H1 (cell line): Measurements from ENCODE around the gene EIF1AY. TPM values are rescaled to one million over a fixed set of nuclear protein-coding genes. Genes with fewer than 3 reads are reported as not detected.

Experiments used
- CTCF ChIA-PET: fragments of 300-600 bp; sonication (Branson Sonifier 250); formaldehyde crosslinking; loops from one replicate; lab custom pipeline; 2021; ENCODE audit not compliant: partially characterized antibody; lab: Charles Lee
- POLR2A ChIA-PET: fragments of 300-600 bp; sonication (Branson Sonifier 250); formaldehyde crosslinking; loops from one replicate; lab custom pipeline; 2021; ENCODE audit warnings: inconsistent platforms; ENCODE audit not compliant: partially characterized antibody; lab: Charles Lee
- DNase-seq, 2 experiments: peaks; one replicate each; pipeline versions ENCODE4 v3.0.0 to v3.0.0-alpha.2; 2010 to 2022; ENCODE audit warnings: low spot score in 2 of 2, low read depth in 1 of 2, mixed read lengths in 1 of 2
- FAIRE-seq: peaks from 2 replicates; lab custom pipeline; 2011; peaks lifted over from hg19 to GRCh38; lab: Jason Lieb, UNC
- H2AFZ ChIP-seq: 2 replicates; pipeline ENCODE4 v1.8.1; 2012; ENCODE audit warnings: low read length, inconsistent platforms
- H2AK5ac ChIP-seq: 2 replicates; pipeline ENCODE4 v1.6.1; 2013; ENCODE audit warnings: low read depth, low read length
- H2BK120ac ChIP-seq: replicated peaks from 2 replicates; pipeline ENCODE3; 2013; ENCODE audit warnings: low read depth, low read length, inconsistent platforms
- H2BK12ac ChIP-seq: 2 replicates; pipeline ENCODE4 v1.6.1; 2013; ENCODE audit warnings: low read depth, low read length
- H2BK15ac ChIP-seq: 2 replicates; pipeline ENCODE4 v1.6.1; 2013; ENCODE audit warnings: low read length
- H2BK20ac ChIP-seq: 2 replicates; pipeline ENCODE4 v1.6.1; 2013; ENCODE audit warnings: low read length
- H2BK5ac ChIP-seq: 2 replicates; pipeline ENCODE4 v1.6.1; 2013; ENCODE audit warnings: low read depth, low read length
- H3K14ac ChIP-seq: 2 replicates; pipeline ENCODE4 v1.6.1; 2013; ENCODE audit warnings: inconsistent platforms; ENCODE audit not compliant: insufficient read length
- H3K18ac ChIP-seq: 2 replicates; pipeline ENCODE4 v1.6.1; 2013; ENCODE audit warnings: low read length; ENCODE audit errors: extremely low read depth
- H3K23ac ChIP-seq: 2 replicates; pipeline ENCODE4 v1.6.1; 2013; ENCODE audit warnings: inconsistent platforms; ENCODE audit not compliant: insufficient read length
- H3K23me2 ChIP-seq: 2 replicates; pipeline ENCODE4 v1.6.1; 2013; ENCODE audit warnings: low read depth, low read length
- H3K27ac ChIP-seq: 2 replicates; pipeline ENCODE4 v1.6.1; 2011; ENCODE audit warnings: low read depth, low read length, inconsistent platforms
- H3K27me3 ChIP-seq, 4 experiments: replicated peaks in 1 of 4; 1 replicate in 1 of 4; 2 replicates in 3 of 4; pipeline versions ENCODE4 v1.6.1 to v1.8.1; 2011 to 2013; ENCODE audit warnings: low read length in 3 of 4, mild to moderate bottlenecking in 3 of 4, inconsistent platforms in 2 of 4, mixed read lengths in 2 of 4, moderate library complexity in 1 of 4; ENCODE audit not compliant: control insufficient read depth in 3 of 4, insufficient read depth in 3 of 4; ENCODE audit errors: extremely low read depth in 1 of 4
- H3K36me3 ChIP-seq, 4 experiments: 2 replicates each; pipeline versions ENCODE4 v1.6.1 to v1.8.1; 2011 to 2013; ENCODE audit warnings: mild to moderate bottlenecking in 4 of 4, low read length in 3 of 4, moderate library complexity in 2 of 4, control low read depth in 1 of 4, inconsistent platforms in 1 of 4; ENCODE audit not compliant: insufficient read depth in 4 of 4, control insufficient read depth in 2 of 4
- H3K4ac ChIP-seq: replicated peaks from 2 replicates; pipeline ENCODE3; 2013; ENCODE audit warnings: low read length, low read depth, mixed read lengths, inconsistent platforms; ENCODE audit not compliant: insufficient read length
- H3K4me1 ChIP-seq, 4 experiments: replicated peaks in 1 of 4; 1 replicate in 1 of 4; 2 replicates in 3 of 4; pipeline versions ENCODE4 v1.6.1 to v1.8.1; 2011 to 2013; ENCODE audit warnings: low read length in 3 of 4, inconsistent platforms in 2 of 4, mixed read lengths in 1 of 4; ENCODE audit not compliant: insufficient read depth in 4 of 4, control insufficient read depth in 3 of 4
- H3K4me2 ChIP-seq, 2 experiments: 2 replicates each; pipeline versions ENCODE4 v1.6.1 to v1.8.1; 2011 to 2013; ENCODE audit warnings: low read depth in 2 of 2, low read length in 2 of 2, control low read depth in 1 of 2, inconsistent platforms in 1 of 2, mild to moderate bottlenecking in 1 of 2; ENCODE audit not compliant: insufficient read depth in 1 of 2
- H3K4me3 ChIP-seq, 4 experiments: fragments of 200-600, 300-600 bp in 1 of 4; sonication (generic), shearing (Covaris generic), sonication (Bioruptor Twin) in 1 of 4; 2 replicates each; pipeline versions ENCODE4 v1.5.1 to v1.8.1; 2011 to 2016; ENCODE audit warnings: low read length in 4 of 4, low read depth in 3 of 4, control low read depth in 2 of 4, inconsistent platforms in 2 of 4, mild to moderate bottlenecking in 2 of 4, mixed read lengths in 1 of 4, moderate library complexity in 1 of 4; ENCODE audit not compliant: insufficient read depth in 2 of 4; ENCODE audit errors: extremely low read depth in 1 of 4
- H3K56ac ChIP-seq: replicated peaks from 2 replicates; pipeline ENCODE3; 2013; ENCODE audit warnings: low read depth, mild to moderate bottlenecking, mixed read lengths, low read length, inconsistent platforms; ENCODE audit not compliant: insufficient read length
- H3K79me1 ChIP-seq: 2 replicates; pipeline ENCODE4 v1.6.1; 2013; ENCODE audit warnings: low read depth, low read length, control low read depth
- H3K79me2 ChIP-seq, 2 experiments: 2 replicates each; pipeline versions ENCODE4 v1.6.1 to v1.8.1; 2012 to 2013; ENCODE audit warnings: low read length in 2 of 2, mild to moderate bottlenecking in 2 of 2, inconsistent platforms in 1 of 2; ENCODE audit not compliant: insufficient read depth in 2 of 2, control insufficient read depth in 1 of 2
- H3K9ac ChIP-seq, 4 experiments: replicated peaks in 1 of 4; 1 replicate in 1 of 4; 2 replicates in 3 of 4; pipeline versions ENCODE4 v1.6.1 to v1.8.1; 2011 to 2013; ENCODE audit warnings: low read depth in 3 of 4, low read length in 3 of 4, control low read depth in 2 of 4, mild to moderate bottlenecking in 2 of 4, moderate library complexity in 2 of 4, inconsistent platforms in 1 of 4; ENCODE audit errors: extremely low read depth in 1 of 4
- H3K9me3 ChIP-seq, 2 experiments: 2 replicates each; pipeline versions ENCODE4 v1.6.1 to v1.8.1; 2012 to 2013; ENCODE audit warnings: mild to moderate bottlenecking in 2 of 2, moderate library complexity in 2 of 2, control low read depth in 1 of 2, inconsistent platforms in 1 of 2, low read depth in 1 of 2, low read length in 1 of 2, mixed read lengths in 1 of 2; ENCODE audit not compliant: insufficient read depth in 2 of 2
- H4K20me1 ChIP-seq, 2 experiments: replicated peaks in 1 of 2; 2 replicates each; pipeline versions ENCODE3 to v1.8.1; 2011 to 2013; ENCODE audit warnings: inconsistent platforms in 2 of 2, low read length in 2 of 2, mild to moderate bottlenecking in 1 of 2; ENCODE audit not compliant: insufficient read depth in 2 of 2, control insufficient read depth in 1 of 2
- H4K5ac ChIP-seq: 2 replicates; pipeline ENCODE4 v1.6.1; 2013; ENCODE audit warnings: low read length, low read depth, mixed read lengths, inconsistent platforms; ENCODE audit not compliant: insufficient read length
- H4K8ac ChIP-seq: 2 replicates; pipeline ENCODE4 v1.8.0; 2013; ENCODE audit warnings: mild to moderate bottlenecking, moderate library complexity, low read length, inconsistent platforms; ENCODE audit not compliant: insufficient read depth; ENCODE audit errors: extremely low read depth
- H4K91ac ChIP-seq: replicated peaks from 2 replicates; pipeline ENCODE3; 2013; ENCODE audit warnings: low read length, mixed read lengths, inconsistent platforms; ENCODE audit not compliant: insufficient read length
- ASH2L ChIP-seq: fragments of 200-600, 300-600 bp; sonication (generic); IDR thresholded peaks from one replicate; pipeline ENCODE4 v1.7.1; 2017; ENCODE audit warnings: low read length
- CBX5 ChIP-seq: fragments of 300-800, 300-1000 bp; sonication (generic); IDR thresholded peaks from 2 replicates; pipeline ENCODE4 v1.7.1; 2016; ENCODE audit warnings: antibody characterized with exemption, low read length, low read depth
- CHD1 ChIP-seq: IDR thresholded peaks from 2 replicates; pipeline ENCODE4 v1.6.1; 2012; ENCODE audit warnings: low read depth, low read length, improper control_type of control experiment
- CHD2 ChIP-seq: IDR thresholded peaks from 2 replicates; pipeline ENCODE4 v1.6.1; 2012; ENCODE audit warnings: low read length, improper control_type of control experiment
- EZH2 ChIP-seq: fragments of 200-600 bp; sonication (generic); IDR thresholded peaks from 2 replicates; pipeline ENCODE4 v1.7.1; 2012; ENCODE audit warnings: low read depth, mild to moderate bottlenecking, moderate library complexity, low read length, inconsistent platforms; ENCODE audit not compliant: severe bottlenecking
- POLR2A ChIP-seq, 2 experiments: IDR thresholded peaks; 1 replicate in 1 of 2; 2 replicates in 1 of 2; pipeline ENCODE4 v1.6.1; 2011; ENCODE audit warnings: low read depth in 2 of 2, low read length in 2 of 2, mild to moderate bottlenecking in 2 of 2; ENCODE audit errors: control extremely low read depth in 1 of 2
- POLR2AphosphoS5 ChIP-seq: IDR thresholded peaks from 2 replicates; pipeline ENCODE4 v1.6.1; 2011; ENCODE audit warnings: low read depth, low read length
- RXRA ChIP-seq: IDR thresholded peaks from 2 replicates; pipeline ENCODE4 v1.6.1; 2011; ENCODE audit warnings: low read depth, mild to moderate bottlenecking, low read length, moderate library complexity; ENCODE audit not compliant: insufficient read depth
- SIN3A ChIP-seq, 2 experiments: IDR thresholded peaks in 1 of 2; conservative IDR thresholded peaks in 1 of 2; 2 replicates each; pipeline ENCODE4 v1.6.1; 2011 to 2012; ENCODE audit warnings: low read length in 2 of 2, improper control_type of control experiment in 1 of 2, low read depth in 1 of 2, mild to moderate bottlenecking in 1 of 2
- SP4 ChIP-seq: IDR thresholded peaks from 2 replicates; pipeline ENCODE4 v1.6.1; 2012; ENCODE audit warnings: low read length, inconsistent platforms
- SRF ChIP-seq: IDR thresholded peaks from 2 replicates; pipeline ENCODE4 v1.6.1; 2011; ENCODE audit warnings: mild to moderate bottlenecking, low read depth, low read length, moderate library complexity
- polyA plus RNA-seq, 7 experiments: library from polyadenylated mRNA; depleted of rRNA in 3 of 7; stranded (reverse) in 5 of 7; unstranded in 2 of 7; fragments of >200 nt in 5 of 7; fragments of 200-250 nt in 2 of 7; gene quantifications; 1 replicate in 5 of 7; 2 replicates in 1 of 7; 4 replicates in 1 of 7; pipeline versions ENCODE4 v1.2.1 to v1.2.3, GENCODE V29; 2011 to 2013; ENCODE audit warnings: missing spikeins in 2 of 7, mixed read lengths in 2 of 7
- total RNA-seq: library from RNA; stranded (reverse); fragmentation: NEBNext Ultra II Directional; extraction: Animal tissue kit (Norgen Biotek cat#: 25700); gene quantifications from 2 replicates; pipeline ENCODE4 v1.2.1, GENCODE V29; 2021

Gene EIF1AY
- total and polyA plus RNA-seq, 2 of the 8 experiments (the other 6 are each of a cell fraction or from before 2014, with no cell fraction given): 8.8 to 34.1 TPM

DNA sequence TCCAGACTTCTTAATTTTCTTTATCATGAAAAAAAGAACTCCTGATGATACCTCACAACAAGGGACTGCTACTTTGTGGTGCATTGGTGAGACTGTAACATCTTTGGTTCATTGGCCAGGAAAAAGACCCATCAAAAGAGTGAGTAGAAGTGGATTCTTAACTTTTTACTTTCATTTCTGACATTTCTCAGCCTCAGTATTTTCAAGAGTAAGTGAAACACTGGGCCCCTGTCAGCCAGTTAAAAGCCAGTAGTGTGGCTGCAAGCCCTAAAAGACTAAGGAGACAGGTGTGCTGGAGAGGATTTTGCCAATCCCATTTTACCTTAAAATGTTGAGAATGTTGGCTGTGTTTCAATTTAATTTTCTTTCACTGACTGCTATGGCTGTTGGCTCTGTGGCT is 36.6 kb upstream of the EIF1AY start:
- no peak overlapping the region for H3K23ac ChIP-seq
- no peak overlapping the region for H2BK12ac ChIP-seq
- H3K18ac ChIP-seq: no peak overlapping the region
- peaks cover 0 to 26% of the 10 kb centered on the region in 2 experiments; a peak in 2 of 4 replicates for H3K9me3 ChIP-seq
- no peak overlapping the region for H2BK20ac ChIP-seq
- no peaks in the 10 kb centered on the region for H3K36me3 ChIP-seq
- no peak overlapping the region for H3K4me3 ChIP-seq
- H2BK15ac ChIP-seq: no peak overlapping the region
- no peak overlapping the region for H3K4ac ChIP-seq
- H4K8ac ChIP-seq: no peak overlapping the region
- no peak for TF ChIP-seq POLR2A (IDR thresholded peaks at IDR 0.05; ENCODE audit: control extremely low read depth in 1 of 2, low read depth in 2 of 2, low read length in 2 of 2)
- no peak for TF ChIP-seq SP4
- TF ChIP-seq SIN3A (conservative IDR thresholded peaks at IDR 0.05 in 1 of 2, IDR thresholded peaks at IDR 0.05 in 1 of 2; ENCODE audit: low read depth in 1 of 2, low read length in 2 of 2): no peak
- no peak for TF ChIP-seq ASH2L
- no peak for TF ChIP-seq RXRA
- TF ChIP-seq EZH2: no peak
- no peak for TF ChIP-seq POLR2AphosphoS5
- no peak for TF ChIP-seq CHD1
- no peak for TF ChIP-seq SRF
- no peak for TF ChIP-seq CHD2
- TF ChIP-seq CBX5: no peak
- no peak overlapping the region for H3K4me2 ChIP-seq
- no peak for FAIRE-seq
- no peak overlapping the region for H4K5ac ChIP-seq
- no peak overlapping the region for H3K56ac ChIP-seq
- no peak overlapping the region for H3K27ac ChIP-seq
- H4K20me1 ChIP-seq: no peaks in the 10 kb centered on the region
- H4K91ac ChIP-seq: no peak overlapping the region
- H2AK5ac ChIP-seq: no peak overlapping the region
- ChIA-PET POLR2A (no interaction called here), CTCF (no interaction called here)
- no peak overlapping the region for H2AFZ ChIP-seq
- no peak overlapping the region for H3K14ac ChIP-seq
- no peak for DNase-seq
- H3K79me2 ChIP-seq: no peaks in the 10 kb centered on the region
- no peak overlapping the region for H2BK5ac ChIP-seq
- no peak overlapping the region for H2BK120ac ChIP-seq
- no peaks in the 10 kb centered on the region for H3K4me1 ChIP-seq
- no peaks in the 10 kb centered on the region for H3K79me1 ChIP-seq
- H3K23me2 ChIP-seq: no peaks in the 10 kb centered on the region
- H3K9ac ChIP-seq: no peak overlapping the region
- H3K27me3 ChIP-seq: no peaks in the 10 kb centered on the region
